ENCODE results near the gene TAPBPL. TPM values are rescaled to one million over a fixed set of nuclear protein-coding genes. Genes with fewer than 3 reads are reported as not detected.

Gene TAPBPL
- total and polyA plus RNA-seq, 2 of the 13 experiments (the other 11 are each of a cell fraction or from before 2014, with no cell fraction given): 10.0 to 14.5 TPM

DNA sequence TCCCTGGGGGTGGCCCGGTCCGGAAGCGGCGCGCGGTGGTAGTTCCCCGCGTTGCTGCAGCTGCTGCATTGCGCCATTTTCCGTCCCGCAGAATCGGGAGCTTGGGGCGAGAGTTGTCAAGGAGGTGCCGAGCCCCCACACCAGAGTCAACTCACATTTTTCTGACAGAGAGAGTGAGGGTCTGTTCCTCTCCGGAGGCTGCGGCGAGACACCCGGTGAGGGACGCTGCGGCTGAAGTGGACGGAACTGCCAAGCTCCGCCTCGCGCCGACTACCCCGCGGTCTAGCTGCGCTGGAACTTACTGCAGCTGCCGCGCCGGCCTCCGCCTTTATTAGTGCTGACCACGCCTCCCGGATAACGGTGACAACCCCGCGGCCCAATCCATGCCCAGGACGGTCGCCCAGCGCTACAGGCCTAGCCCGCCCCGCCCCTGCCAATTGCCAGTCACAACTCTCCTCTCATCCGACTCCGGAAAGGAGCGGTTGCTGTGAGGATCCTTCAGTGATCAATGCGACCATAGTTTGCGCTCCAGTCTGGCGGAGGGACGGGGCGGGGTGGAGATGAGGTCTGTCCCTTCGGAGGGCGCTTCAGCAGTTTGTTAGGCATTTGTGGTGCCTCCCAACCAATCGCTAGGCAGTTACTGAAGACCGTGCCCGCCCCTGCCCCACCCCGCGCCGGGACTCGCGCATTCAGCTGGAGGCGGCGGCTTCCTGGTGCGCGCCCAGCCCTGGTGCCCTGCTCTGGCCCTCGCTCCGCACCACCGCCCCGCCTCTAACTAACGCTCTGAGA, 18.7 kb downstream of the TAPBPL start, which contains the start of gene VAMP1 (continued):
- TF ChIP-seq SIX1 (CRISPR knock-in tag; IDR thresholded peaks at IDR 0.05; ENCODE audit: borderline replicate concordance): no peak
- TF ChIP-seq BORCS8-MEF2B (CRISPR knock-in tag; IDR thresholded peaks at IDR 0.05): peak; percentile 62; the same call in 1 of the 2 replicates
- TF ChIP-seq MEIS2 (CRISPR knock-in tag; IDR thresholded peaks at IDR 0.05): peak; percentile 33; the same call in 1 of the 2 replicates
- no peak for TF ChIP-seq MTF1 (CRISPR knock-in tag; IDR thresholded peaks at IDR 0.05)
- TF ChIP-seq ZMYM4 (CRISPR knock-in tag; IDR thresholded peaks at IDR 0.05): peak; percentile 91
- TF ChIP-seq TBX2 (CRISPR knock-in tag; IDR thresholded peaks at IDR 0.05; ENCODE audit: borderline replicate concordance): peak; percentile 85
- TF ChIP-seq FOXC1 (CRISPR knock-in tag; IDR thresholded peaks at IDR 0.05; ENCODE audit: borderline replicate concordance): peak; percentile 91
- TF ChIP-seq, protein P1, sequence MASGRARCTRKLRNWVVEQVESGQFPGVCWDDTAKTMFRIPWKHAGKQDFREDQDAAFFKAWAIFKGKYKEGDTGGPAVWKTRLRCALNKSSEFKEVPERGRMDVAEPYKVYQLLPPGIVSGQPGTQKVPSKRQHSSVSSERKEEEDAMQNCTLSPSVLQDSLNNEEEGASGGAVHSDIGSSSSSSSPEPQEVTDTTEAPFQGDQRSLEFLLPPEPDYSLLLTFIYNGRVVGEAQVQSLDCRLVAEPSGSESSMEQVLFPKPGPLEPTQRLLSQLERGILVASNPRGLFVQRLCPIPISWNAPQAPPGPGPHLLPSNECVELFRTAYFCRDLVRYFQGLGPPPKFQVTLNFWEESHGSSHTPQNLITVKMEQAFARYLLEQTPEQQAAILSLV (CRISPR knock-in tag; IDR thresholded peaks at IDR 0.05; ENCODE audit: borderline replicate concordance): peak; percentile 86; the same call in 1 of the 2 replicates
- no peak for TF ChIP-seq ZNF496 (CRISPR knock-in tag; IDR thresholded peaks at IDR 0.05; ENCODE audit: insufficient replicate concordance)
- no peak for TF ChIP-seq ZFP36 (IDR thresholded peaks at IDR 0.05; ENCODE audit: borderline replicate concordance, low read depth, low read length, partially characterized antibody)
- peak; percentile 63 for TF ChIP-seq PHF20 (CRISPR knock-in tag; IDR thresholded peaks at IDR 0.05)
- TF ChIP-seq, protein P2, sequence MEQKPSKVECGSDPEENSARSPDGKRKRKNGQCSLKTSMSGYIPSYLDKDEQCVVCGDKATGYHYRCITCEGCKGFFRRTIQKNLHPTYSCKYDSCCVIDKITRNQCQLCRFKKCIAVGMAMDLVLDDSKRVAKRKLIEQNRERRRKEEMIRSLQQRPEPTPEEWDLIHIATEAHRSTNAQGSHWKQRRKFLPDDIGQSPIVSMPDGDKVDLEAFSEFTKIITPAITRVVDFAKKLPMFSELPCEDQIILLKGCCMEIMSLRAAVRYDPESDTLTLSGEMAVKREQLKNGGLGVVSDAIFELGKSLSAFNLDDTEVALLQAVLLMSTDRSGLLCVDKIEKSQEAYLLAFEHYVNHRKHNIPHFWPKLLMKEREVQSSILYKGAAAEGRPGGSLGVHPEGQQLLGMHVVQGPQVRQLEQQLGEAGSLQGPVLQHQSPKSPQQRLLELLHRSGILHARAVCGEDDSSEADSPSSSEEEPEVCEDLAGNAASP (CRISPR knock-in tag; IDR thresholded peaks at IDR 0.05; ENCODE audit: borderline replicate concordance): peak; percentile 30; the same call in 1 of the 2 replicates
- no peak for TF ChIP-seq ZNF678 (CRISPR knock-in tag; IDR thresholded peaks at IDR 0.05)
- no peak; the same call in 1 of the 2 replicates for TF ChIP-seq AKAP8 (CRISPR knock-in tag; IDR thresholded peaks at IDR 0.05)
- no peak for TF ChIP-seq KDM1A (CRISPR knock-in tag; IDR thresholded peaks at IDR 0.05)
- TF ChIP-seq FOXP1 (IDR thresholded peaks at IDR 0.05): no peak
- no peak for TF ChIP-seq FOXP1 (CRISPR knock-in tag; IDR thresholded peaks at IDR 0.05)
- TF ChIP-seq, protein P3, sequence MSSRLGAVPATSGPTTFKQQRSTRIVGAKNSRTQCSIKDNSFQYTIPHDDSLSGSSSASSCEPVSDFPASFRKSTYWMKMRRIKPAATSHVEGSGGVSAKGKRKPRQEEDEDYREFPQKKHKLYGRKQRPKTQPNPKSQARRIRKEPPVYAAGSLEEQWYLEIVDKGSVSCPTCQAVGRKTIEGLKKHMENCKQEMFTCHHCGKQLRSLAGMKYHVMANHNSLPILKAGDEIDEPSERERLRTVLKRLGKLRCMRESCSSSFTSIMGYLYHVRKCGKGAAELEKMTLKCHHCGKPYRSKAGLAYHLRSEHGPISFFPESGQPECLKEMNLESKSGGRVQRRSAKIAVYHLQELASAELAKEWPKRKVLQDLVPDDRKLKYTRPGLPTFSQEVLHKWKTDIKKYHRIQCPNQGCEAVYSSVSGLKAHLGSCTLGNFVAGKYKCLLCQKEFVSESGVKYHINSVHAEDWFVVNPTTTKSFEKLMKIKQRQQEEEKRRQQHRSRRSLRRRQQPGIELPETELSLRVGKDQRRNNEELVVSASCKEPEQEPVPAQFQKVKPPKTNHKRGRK (CRISPR knock-in tag; IDR thresholded peaks at IDR 0.05): no peak
- peak; percentile 75 for TF ChIP-seq ZNF776 (CRISPR knock-in tag; IDR thresholded peaks at IDR 0.05)
- TF ChIP-seq POGZ (CRISPR knock-in tag; IDR thresholded peaks at IDR 0.05): peak; percentile 91
- TF ChIP-seq YEATS4 (CRISPR knock-in tag; IDR thresholded peaks at IDR 0.05; ENCODE audit: borderline replicate concordance): no peak; the same call in none of the 2 replicates
- TF ChIP-seq, protein P4, sequence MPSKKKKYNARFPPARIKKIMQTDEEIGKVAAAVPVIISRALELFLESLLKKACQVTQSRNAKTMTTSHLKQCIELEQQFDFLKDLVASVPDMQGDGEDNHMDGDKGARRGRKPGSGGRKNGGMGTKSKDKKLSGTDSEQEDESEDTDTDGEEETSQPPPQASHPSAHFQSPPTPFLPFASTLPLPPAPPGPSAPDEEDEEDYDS (CRISPR knock-in tag; IDR thresholded peaks at IDR 0.05): peak; percentile 100
- TF ChIP-seq ZBTB20 (CRISPR knock-in tag; IDR thresholded peaks at IDR 0.05; ENCODE audit: borderline replicate concordance, low read depth): 0 out of 2 replicates have a peak, but pooled peaks have one; percentile 60
- TF ChIP-seq SNAPC2 (CRISPR knock-in tag; IDR thresholded peaks at IDR 0.05): no peak
- TF ChIP-seq ZNF619 (CRISPR knock-in tag; IDR thresholded peaks at IDR 0.05): no peak; the same call in none of the 2 replicates
- peak; percentile 78; the same call in 1 of the 2 replicates for TF ChIP-seq ARNT2 (CRISPR knock-in tag; IDR thresholded peaks at IDR 0.05; ENCODE audit: low read depth)

Measured in HepG2 (cell line).